Activated gamma-delta T cell treated with Interleukin-2 at 50 U/mL for 16 hours (primary cell): ENCODE results near the gene GMPR.
"Not testable (repeated sequence)": the region's sequence is repeated elsewhere in the genome, so short reads cannot be mapped to it uniquely, and the experiment has no call there.

Experiments used
- DNase-seq: peaks from one replicate; pipeline ENCODE4 v3.0.0-alpha.2; 2020

Gene GMPR

DNA sequence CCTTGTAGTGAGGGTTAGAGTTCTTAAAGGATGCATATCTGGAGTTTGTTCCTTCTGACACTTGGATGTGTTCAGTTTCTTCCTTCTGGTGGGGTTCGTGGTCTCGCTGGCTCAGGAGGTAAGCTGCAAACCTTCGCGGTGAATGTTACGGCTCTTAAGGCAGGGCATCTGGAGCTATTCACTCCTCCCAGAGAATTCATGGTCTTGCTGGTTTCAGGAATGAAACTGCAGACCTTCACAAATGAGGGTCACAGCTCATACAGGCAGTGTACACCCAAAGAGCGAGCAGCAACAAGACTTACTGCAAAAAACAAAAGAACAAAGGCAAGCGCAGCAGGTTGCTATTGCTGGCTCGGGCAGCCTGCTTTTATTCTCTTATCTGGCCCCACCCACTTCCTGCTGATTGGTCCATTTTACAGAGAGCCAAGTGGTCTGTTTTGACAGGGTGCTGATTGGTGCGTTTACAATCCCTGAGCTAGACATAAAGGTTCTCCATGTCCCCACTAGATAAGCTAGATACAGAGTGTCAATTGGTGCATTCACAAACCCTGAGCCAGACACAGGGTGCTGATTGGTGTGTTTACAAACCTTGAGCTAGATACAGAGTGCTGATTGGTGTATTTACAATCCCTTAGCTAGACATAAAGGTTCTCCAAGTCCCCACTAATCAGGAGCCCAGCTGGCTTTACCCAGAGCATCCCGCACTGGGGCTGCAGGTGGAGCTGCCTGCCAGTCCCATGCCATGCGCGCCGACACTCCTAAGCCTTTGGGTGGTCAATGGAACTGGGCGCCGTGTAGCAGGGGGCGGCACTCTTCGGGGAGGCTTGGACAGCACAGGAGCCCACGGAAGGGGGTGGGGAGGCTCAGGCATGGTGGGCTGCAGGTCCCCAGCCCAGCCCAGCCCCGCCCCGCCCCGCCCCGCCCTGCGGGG, 12.0 kb upstream of the GMPR start:
- DNase-seq = not testable (repeated sequence)

GRCh38 chr6:16227048-16227562, 11.3 kb upstream of the GMPR start:
- DNase-seq = no peak

DNA sequence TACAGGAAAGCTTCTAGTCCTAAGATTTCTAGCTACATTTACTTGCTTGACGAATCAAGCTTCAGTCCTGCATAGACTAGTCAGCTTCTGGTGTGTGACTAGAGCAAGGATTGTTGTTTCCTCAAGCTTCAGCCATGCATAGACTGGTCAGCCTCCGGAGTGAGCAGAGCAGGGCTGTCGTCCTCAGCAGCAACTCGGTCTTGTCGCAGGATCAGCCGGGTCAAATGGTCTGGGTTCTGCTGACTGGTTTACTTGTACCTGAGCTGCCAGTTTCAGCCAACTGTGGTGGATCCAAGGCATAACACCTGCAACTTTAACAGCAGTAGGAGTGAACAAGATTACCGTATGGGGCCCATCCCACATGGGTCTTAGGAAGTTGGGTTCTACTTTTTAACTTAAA, 10.8 kb upstream of the GMPR start:
- no peak for DNase-seq

DNA sequence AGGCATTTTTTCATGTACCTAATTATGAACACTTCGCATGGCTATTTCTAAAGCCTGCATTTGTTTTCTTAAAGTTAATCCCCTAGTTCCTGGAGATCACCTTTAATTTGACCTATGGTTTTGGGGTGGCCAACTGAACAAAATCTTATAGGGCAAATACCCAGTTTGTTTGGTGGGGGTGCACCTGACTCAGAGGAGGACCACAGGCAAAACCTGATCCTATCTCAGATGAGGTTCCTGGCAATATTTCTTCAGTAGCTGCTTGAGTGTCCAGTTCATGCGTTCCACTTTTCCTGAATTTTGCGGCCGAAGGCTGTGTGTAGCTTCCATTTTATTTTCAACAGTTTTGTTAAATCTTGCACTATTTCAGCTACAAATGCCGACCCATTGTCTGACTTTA, 10.3 kb upstream of the GMPR start:
- no peak for DNase-seq

DNA sequence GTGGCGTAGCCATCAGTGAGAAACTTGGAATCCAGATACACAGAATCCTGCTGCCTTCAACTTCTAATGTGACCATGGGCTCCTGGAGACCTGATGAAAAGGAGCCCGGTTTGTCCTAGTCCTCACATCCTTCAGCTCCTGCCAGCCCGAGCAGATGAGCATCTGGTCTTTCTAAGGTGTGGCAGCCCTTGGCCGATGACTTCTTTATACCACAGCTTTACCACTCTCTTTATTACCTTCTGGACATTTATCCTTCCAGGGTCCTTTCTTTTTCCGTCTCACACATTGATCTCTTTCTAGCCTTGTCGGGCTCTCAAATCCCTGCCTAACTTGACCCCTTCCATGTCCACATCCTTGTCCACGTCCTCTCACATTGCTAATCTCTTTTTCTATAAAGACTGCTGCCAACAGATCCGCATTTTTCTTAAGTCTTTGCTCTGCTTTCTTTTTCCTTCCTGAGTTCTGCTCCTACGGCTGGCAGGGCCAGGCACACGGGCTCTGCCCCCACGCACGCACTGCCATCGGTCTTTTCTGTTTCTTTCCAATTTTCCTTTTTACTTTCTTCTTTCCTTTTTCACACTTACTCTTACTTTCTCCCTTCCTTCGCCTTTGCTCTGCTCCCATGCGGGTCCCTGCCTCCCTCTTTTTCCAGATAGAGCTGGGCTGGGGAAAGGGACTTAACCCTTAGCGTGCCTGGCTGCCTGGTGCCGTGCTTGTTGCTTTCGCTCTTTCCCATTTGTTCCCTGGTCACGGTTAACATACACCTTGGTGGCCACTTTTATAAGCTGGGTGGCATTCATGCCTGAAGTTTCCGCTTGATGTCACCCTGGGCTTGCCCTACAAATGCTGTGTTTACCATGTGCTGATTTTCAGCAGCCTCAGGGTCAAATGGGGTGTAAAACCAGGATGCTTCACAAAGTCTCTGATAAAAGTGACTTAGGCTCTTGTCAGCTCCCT, 9.4 kb upstream of the GMPR start:
- no peak for DNase-seq

GRCh38 chr6:16229700-16230099, 8.7 kb upstream of the GMPR start:
- DNase-seq = no peak

- no peak for DNase-seq
Measured at GRCh38 chr6:16230953-16231352, 7.4 kb upstream of the GMPR start.

- no peak for DNase-seq
Measured at GRCh38 chr6:16232086-16232485, 6.3 kb upstream of the GMPR start.

DNA sequence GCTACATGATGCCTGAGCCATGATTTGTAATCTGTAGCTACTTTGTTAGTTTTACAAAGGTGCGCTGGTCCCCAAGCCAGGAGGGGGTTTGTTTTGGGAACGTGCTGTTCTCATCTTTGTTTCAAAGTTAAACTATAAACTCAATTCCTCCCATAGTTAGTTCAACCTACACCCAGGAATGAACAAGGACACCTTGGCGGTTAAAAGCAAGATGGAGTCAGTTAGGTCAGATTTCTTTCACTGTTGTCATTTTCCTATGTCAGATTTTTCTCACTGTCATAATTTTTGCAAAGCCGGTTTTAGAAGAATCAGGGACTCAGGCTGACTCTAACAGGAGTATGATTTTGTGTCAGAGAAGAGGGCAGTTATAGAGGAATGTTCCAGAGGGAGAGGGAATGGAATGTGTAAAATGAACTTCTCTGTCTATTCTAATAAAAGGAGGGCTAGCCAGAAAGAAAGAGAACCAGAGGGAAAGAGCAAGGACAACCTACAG, 2.3 kb upstream of the GMPR start:
- no peak for DNase-seq

DNA sequence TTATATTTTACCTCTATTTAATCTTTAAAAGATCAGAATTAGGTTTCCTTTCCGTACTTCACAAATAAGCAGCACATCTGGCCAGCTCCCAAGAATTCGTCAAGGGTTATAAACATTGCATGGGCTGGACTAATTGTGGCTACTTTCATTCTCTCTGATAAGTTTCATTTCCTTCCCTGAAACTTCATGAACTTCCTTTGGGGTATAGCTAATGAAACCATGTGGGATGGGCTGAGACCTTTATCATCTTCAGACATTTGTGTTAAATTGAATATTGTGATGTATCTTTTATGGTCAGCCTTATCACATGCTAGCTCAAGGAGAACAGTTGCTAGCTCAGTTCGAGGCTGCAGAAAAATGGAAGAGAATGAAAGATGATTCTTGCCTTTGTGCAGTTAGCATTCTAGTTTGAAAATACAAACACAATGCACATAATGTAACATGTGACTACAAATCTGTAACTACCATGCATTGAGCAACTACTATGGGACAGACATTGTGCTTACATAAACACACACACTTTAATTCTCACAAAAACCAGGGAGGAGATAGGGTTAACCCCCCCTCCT, 1.7 kb upstream of the GMPR start:
- no peak for DNase-seq

GRCh38 chr6:16237242-16237641, 1.1 kb upstream of the GMPR start:
- no peak for DNase-seq

GRCh38 chr6:16238963-16239797, 793 bp downstream of the GMPR start:
- DNase-seq = no peak

DNA sequence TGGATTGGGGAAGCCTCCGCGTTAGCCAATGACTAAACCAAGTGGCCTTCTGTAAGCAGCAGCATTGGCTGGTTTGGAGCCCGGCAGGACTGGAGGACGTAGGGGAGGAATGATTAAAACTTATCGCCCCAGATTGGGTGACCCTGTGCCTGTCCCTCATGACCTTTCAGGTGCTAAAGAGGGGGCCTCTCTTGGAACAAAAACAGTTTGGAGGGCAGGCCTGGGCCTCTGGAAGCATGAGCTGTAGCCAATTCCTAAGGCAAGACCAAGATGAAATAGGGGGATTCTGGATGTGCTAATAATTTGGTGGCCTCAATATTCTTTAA, 1.4 kb downstream of the GMPR start:
- DNase-seq = no peak

DNA sequence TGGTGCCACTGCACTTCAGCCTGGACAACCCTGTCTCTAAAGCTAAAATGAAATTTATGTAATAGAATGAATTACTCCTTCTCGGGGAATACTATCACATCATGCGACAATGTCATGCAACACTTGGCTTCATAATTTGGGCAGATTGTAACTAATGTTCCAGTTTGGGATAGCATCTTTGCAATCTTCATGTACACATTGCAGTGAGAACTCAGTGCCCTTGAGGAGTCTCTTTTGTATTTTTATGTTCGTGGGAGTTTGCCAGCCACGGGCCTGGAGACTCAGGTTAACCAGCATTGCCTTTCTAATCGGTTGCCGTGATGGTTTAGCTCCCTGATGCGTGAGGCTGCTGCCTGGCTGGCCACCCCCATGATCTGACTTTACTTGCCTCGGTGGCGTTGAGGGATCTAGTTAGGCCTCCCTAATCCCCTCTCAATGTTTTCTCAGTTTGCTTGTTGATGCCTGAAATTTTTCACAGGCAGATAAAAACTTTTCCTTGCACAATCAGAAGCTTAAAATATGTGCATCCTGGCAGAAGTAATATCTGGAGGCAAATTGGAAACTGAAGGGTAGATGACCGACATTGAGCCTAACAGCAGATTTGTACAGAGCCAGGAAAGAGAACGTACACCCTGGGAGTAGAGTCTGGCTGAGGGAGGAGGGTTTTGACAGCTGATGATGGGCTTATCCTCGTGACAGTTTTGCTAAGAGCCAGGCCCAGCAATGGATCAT, 2.4 kb downstream of the GMPR start:
- DNase-seq = no peak

- no peak for DNase-seq
Measured at GRCh38 chr6:16241321-16241689, 2.9 kb downstream of the GMPR start.

GRCh38 chr6:16243055-16243454, 4.7 kb downstream of the GMPR start:
- DNase-seq = no peak

GRCh38 chr6:16243664-16244063, 5.3 kb downstream of the GMPR start:
- DNase-seq = no peak

- no peak for DNase-seq
Measured at GRCh38 chr6:16244446-16244845, 6.1 kb downstream of the GMPR start.

- no peak for DNase-seq
Measured at GRCh38 chr6:16244869-16245451, 6.6 kb downstream of the GMPR start.

GRCh38 chr6:16248271-16248853, 10.0 kb downstream of the GMPR start:
- no peak for DNase-seq

DNA sequence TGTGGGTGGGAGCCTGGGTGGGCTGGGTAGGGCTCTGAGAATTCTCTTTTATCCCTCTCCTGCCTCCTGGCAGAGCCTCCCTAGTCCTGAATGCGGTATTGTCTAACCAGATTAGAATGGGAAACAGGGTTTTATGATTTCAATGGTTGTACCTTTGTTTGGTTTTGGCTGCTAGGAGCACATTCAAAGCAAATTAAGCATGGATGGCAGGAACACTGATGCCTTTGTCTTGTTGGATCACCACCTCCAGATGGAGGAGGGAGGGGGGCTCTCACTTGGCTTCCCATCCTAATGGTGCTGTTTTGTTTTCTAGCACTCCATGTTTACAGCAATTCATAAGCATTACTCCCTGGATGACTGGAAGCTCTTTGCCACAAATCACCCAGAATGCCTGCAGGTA, 11.6 kb downstream of the GMPR start:
- DNase-seq = no peak
